ENCODE results near the gene KRTAP10-1. TPM values are rescaled to one million over a fixed set of nuclear protein-coding genes. Genes with fewer than 3 reads are reported as not detected.

Gene KRTAP10-1
- total and polyA plus RNA-seq, 2 of the 8 experiments (the other 6 are each of a cell fraction or from before 2014, with no cell fraction given) = 0.08 TPM; not detected in 1

DNA sequence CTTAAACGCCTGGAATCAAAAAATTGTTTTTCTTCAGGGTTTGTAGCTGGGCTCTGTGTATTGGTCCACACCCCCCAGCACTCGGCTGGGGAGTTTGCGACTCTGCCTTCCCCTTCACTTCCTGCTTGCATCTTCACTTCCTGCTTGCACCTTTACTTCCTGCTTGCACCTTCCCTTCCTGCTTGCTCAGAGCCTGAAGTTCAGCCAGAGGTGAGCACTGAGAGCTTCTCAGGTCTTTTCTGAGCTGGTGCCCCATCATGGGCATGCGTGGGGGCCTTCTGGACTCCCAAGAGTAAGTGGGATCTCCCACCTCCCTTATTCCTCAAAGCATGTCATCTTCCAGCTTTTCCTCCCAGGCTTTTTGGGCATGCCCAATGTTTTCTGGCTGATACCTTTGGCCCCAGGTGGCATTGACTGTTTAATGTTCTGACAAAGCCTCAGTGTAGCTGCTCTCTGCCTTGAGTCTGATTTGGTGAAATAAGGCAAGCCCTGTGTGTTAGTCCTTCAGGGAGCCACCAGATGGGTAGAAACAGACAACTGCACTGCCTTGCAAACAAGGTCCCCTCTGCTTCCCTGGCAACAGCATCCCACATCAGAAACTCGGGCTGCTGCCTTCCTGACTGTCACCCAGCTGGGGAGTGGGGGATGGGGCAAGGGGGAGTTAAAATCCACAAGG is 7.8 kb upstream of the KRTAP10-1 start:
- H3K27ac ChIP-seq (ENCODE audit: low read depth, low read length) = no peak overlapping the region
- 76% methylated on average over 5 of the region's 5 CpGs; no CpG with 5 or more reads in 1 of the 2 experiments for WGBS, 2 experiments (ENCODE audit: extremely low coverage in 1 of 2, insufficient coverage in 1 of 2, insufficient read length in 1 of 2, insufficient replicate concordance in 2 of 2, low coverage in 1 of 2, low lambda C conversion rate in 2 of 2, missing lambda C conversion rate in 1 of 2)
- H2AFZ ChIP-seq (ENCODE audit: low read length) = no peak overlapping the region
- no peak overlapping the region for H4K8ac ChIP-seq (ENCODE audit: extremely low read depth, insufficient read depth, low read length)
- peaks cover 6 to 35% (median 16%) of the 10 kb centered on the region in 4 experiments for H3K4me1 ChIP-seq (replicated peaks in 1 of 4; ENCODE audit: control insufficient read depth in 3 of 4, insufficient read depth in 4 of 4, low read length in 3 of 4)
- no peaks in the 10 kb centered on the region for H3K36me3 ChIP-seq (ENCODE audit: control insufficient read depth in 2 of 4, insufficient read depth in 4 of 4, low read length in 3 of 4)
- FAIRE-seq (peak; percentile 62), DNase-seq (ENCODE audit: low read depth in 1 of 2, low spot score in 2 of 2) (peak in 1 of 2 experiments; percentile 44)
- H4K20me1 ChIP-seq (replicated peaks in 1 of 2; ENCODE audit: control insufficient read depth in 1 of 2, insufficient read depth in 2 of 2, low read length in 2 of 2) = no peaks in the 10 kb centered on the region
- H3K23me2 ChIP-seq (ENCODE audit: low read depth, low read length) = no peaks in the 10 kb centered on the region
- H2BK20ac ChIP-seq (ENCODE audit: low read length) = peak overlapping the region; percentile 91
- TF ChIP-seq RNF2 (IDR thresholded peaks at IDR 0.05; ENCODE audit: borderline replicate concordance, low read depth, low read length, missing control alignments, poor library complexity, severe bottlenecking) (no peak), SUZ12 (IDR thresholded peaks at IDR 0.05; ENCODE audit: low read length) (no peak), NANOG (IDR thresholded peaks at IDR 0.05; ENCODE audit: insufficient read depth, low read depth, low read length, poor library complexity, severe bottlenecking) (no peak), NRF1 (IDR thresholded peaks at IDR 0.05; ENCODE audit: low read depth, low read length) (no peak), POLR2AphosphoS5 (IDR thresholded peaks at IDR 0.05; ENCODE audit: low read depth, low read length) (no peak), RAD21 (IDR thresholded peaks at IDR 0.05 in 1 of 2, conservative IDR thresholded peaks at IDR 0.05 in 1 of 2; ENCODE audit: low read depth in 2 of 2, low read length in 2 of 2) (no peak), SIRT6 (IDR thresholded peaks at IDR 0.05; ENCODE audit: low read length) (no peak), HDAC6 (IDR thresholded peaks at IDR 0.05; ENCODE audit: low read depth, low read length) (no peak)
- no peak overlapping the region for H3K4me3 ChIP-seq (ENCODE audit: extremely low read depth in 1 of 4, insufficient read depth in 2 of 4, low read depth in 3 of 4, low read length in 4 of 4)
- no peak overlapping the region for H3K14ac ChIP-seq (ENCODE audit: insufficient read length)
- H3K4me2 ChIP-seq (ENCODE audit: insufficient read depth in 1 of 2, low read depth in 2 of 2, low read length in 2 of 2) = peak overlapping the region in 1 of 2 experiments; percentile 61; a peak in 1 of 4 replicates
- no peak overlapping the region for H3K56ac ChIP-seq (replicated peaks; ENCODE audit: insufficient read length, low read depth, low read length)
- peaks cover 1 to 4% of the 10 kb centered on the region in 2 experiments; a peak in 1 of 4 replicates for H3K9me3 ChIP-seq (ENCODE audit: insufficient read depth in 2 of 2, low read depth in 1 of 2, low read length in 1 of 2)
- H2AK5ac ChIP-seq (ENCODE audit: low read depth, low read length) = no peak overlapping the region; the same call in 1 of the 2 replicates
- H4K91ac ChIP-seq (replicated peaks; ENCODE audit: insufficient read length, low read length) = peak overlapping the region; percentile 66
- H4K5ac ChIP-seq (ENCODE audit: insufficient read length, low read depth, low read length) = peak overlapping the region; percentile 6
- H3K9ac ChIP-seq (replicated peaks in 1 of 4; ENCODE audit: extremely low read depth in 1 of 4, low read depth in 3 of 4, low read length in 3 of 4) = no peak overlapping the region
- peak overlapping the region; percentile 45 for H2BK12ac ChIP-seq (ENCODE audit: low read depth, low read length)
- ChIA-PET POLR2A (ENCODE audit: partially characterized antibody) (interaction anchor here (1.8 kb wide), 1 partner anchor 10 kb away, joined by 4 read pairs; no protein-coding TSS in a partner anchor), CTCF (ENCODE audit: partially characterized antibody) (interaction anchor here (0.9 to 1.5 kb wide), 5 partner anchors 33 to 246 kb away, joined by 3 to 4 read pairs (median 3); no protein-coding TSS in a partner anchor)
- H2BK5ac ChIP-seq (ENCODE audit: low read depth, low read length) = peak overlapping the region; percentile 94; the same call in 1 of the 2 replicates
- H3K18ac ChIP-seq (ENCODE audit: extremely low read depth, low read length) = no peak overlapping the region; the same call in 1 of the 2 replicates
- H2BK120ac ChIP-seq (replicated peaks; ENCODE audit: low read depth, low read length) = peak overlapping the region; percentile 30
- H2BK15ac ChIP-seq (ENCODE audit: low read length) = peak overlapping the region; percentile 12; the same call in 1 of the 2 replicates
- no peak overlapping the region for H3K23ac ChIP-seq (ENCODE audit: insufficient read length)
- no peaks in the 10 kb centered on the region for H3K27me3 ChIP-seq (replicated peaks in 1 of 4; ENCODE audit: control insufficient read depth in 3 of 4, extremely low read depth in 1 of 4, insufficient read depth in 3 of 4, low read length in 3 of 4)
- H3K4ac ChIP-seq (replicated peaks; ENCODE audit: insufficient read length, low read depth, low read length) = peak overlapping the region; percentile 40
- H3K79me1 ChIP-seq (ENCODE audit: low read depth, low read length) = no peaks in the 10 kb centered on the region
- no peaks in the 10 kb centered on the region for H3K79me2 ChIP-seq (ENCODE audit: control insufficient read depth in 1 of 2, insufficient read depth in 2 of 2, low read length in 2 of 2)

Measured in H1 (cell line).